ENCODE measurements around the gene PPFIA1. TPM values are rescaled to one million over a fixed set of nuclear protein-coding genes. Genes with fewer than 3 reads are reported as not detected.

The PPFIA1 gene
- total RNA-seq, 1 experiment from 2014 or later = 63.4 TPM

DNA sequence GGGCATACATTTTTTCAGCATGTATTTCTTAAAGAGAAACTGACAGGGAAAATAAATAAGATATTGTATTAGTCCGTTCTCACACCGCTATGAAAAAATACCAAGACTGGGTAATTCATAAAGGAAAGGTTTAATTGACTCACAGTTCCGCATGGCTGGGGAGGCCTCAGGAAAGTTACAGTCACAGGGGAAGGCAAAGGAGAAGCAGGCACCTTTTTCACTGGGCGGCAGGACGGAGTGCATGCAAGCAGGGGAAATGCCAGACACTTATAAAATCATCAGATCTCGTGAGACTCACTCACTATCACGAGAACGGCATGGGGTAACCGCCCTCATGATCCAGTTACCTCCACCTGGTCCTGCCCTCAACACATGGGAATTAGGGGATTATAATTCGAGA, 44.2 kb downstream of the PPFIA1 start:
- Mint-ChIP-seq H3K9me3 (no peaks in the 10 kb centered on the region; a peak in 1 of 5 replicates), H3K4me3 (0 out of 5 replicates have a peak overlapping the region, but pooled peaks of 1 of the 2 experiments have one; percentile 9), H3K27ac (peak overlapping the region; percentile 7 to 85 (median 44); a peak in 5 of 7 replicates), H3K36me3 (ENCODE audit: insufficient read depth in 1 of 3, low read depth in 3 of 3) (peaks cover 6 to 13% (median 12%) of the 10 kb centered on the region in 3 experiments; a peak in 5 of 7 replicates), H3K4me1 (peaks cover 40 to 42% of the 10 kb centered on the region in 2 experiments), H3K27me3 (ENCODE audit: low read depth) (no peaks in the 10 kb centered on the region)
- Histone ChIP-seq H3K4ac (ENCODE audit: low read depth, low read length) (no peak overlapping the region), H2BK12ac (ENCODE audit: insufficient read length, low read depth, low read length) (no peak overlapping the region), H2BK15ac (ENCODE audit: low read depth, low read length) (no peak overlapping the region), H4K5ac (ENCODE audit: insufficient read length, low read depth, low read length) (no peak overlapping the region), H3K9me3 (ENCODE audit: control insufficient read depth, low read depth, low read length) (no peaks in the 10 kb centered on the region), H3K79me2 (ENCODE audit: insufficient read depth, low read length) (peaks cover 9% of the 10 kb centered on the region), H3K18ac (ENCODE audit: insufficient read length, low read depth, low read length) (no peak overlapping the region), H2BK5ac (ENCODE audit: insufficient read length, low read length) (no peak overlapping the region), H3K9ac (ENCODE audit: extremely low read depth, insufficient read length, low read length) (no peak overlapping the region), H3K56ac (ENCODE audit: insufficient read length, low read depth, low read length) (no peak overlapping the region), H2BK120ac (ENCODE audit: low read depth, low read length, poor library complexity, severe bottlenecking) (no peak overlapping the region), H3K27ac (ENCODE audit: insufficient read length, low read depth, low read length) (no peak overlapping the region), H4K91ac (ENCODE audit: insufficient read length, low read depth, low read length) (no peak overlapping the region), H2BK20ac (ENCODE audit: low read depth, low read length, poor library complexity, severe bottlenecking) (no peak overlapping the region), H2AK5ac (ENCODE audit: insufficient read length, low read length) (no peak overlapping the region), H3K4me2 (ENCODE audit: insufficient read depth, insufficient read length, low read length) (no peak overlapping the region), H2AFZ (ENCODE audit: low read length) (no peak overlapping the region), H3K27me3 (ENCODE audit: insufficient read depth, low read length) (no peaks in the 10 kb centered on the region), H3K23me2 (ENCODE audit: insufficient read length, low read depth, low read length, poor library complexity, severe bottlenecking) (no peaks in the 10 kb centered on the region), H3K79me1 (ENCODE audit: insufficient read depth, low read depth, low read length, poor library complexity, severe bottlenecking) (no peaks in the 10 kb centered on the region), H4K20me1 (ENCODE audit: control insufficient read depth, insufficient read depth, insufficient read length) (no peaks in the 10 kb centered on the region), H3K14ac (ENCODE audit: insufficient read depth, low read length) (no peak overlapping the region), H3K23ac (ENCODE audit: insufficient read length, low read depth, low read length) (no peak overlapping the region), H4K8ac (replicated peaks; ENCODE audit: insufficient read length, low read depth, low read length) (no peak overlapping the region), H3T11ph (ENCODE audit: low read length) (no peak overlapping the region), H3K4me1 (ENCODE audit: insufficient read depth, low read length) (peaks cover 39% of the 10 kb centered on the region; the same call in 1 of the 2 replicates)
- WGBS (ENCODE audit: extremely low coverage, insufficient read length, low lambda C conversion rate) = no CpG with 5 or more reads among the region's 10 CpGs
- TF ChIP-seq, protein P1, sequence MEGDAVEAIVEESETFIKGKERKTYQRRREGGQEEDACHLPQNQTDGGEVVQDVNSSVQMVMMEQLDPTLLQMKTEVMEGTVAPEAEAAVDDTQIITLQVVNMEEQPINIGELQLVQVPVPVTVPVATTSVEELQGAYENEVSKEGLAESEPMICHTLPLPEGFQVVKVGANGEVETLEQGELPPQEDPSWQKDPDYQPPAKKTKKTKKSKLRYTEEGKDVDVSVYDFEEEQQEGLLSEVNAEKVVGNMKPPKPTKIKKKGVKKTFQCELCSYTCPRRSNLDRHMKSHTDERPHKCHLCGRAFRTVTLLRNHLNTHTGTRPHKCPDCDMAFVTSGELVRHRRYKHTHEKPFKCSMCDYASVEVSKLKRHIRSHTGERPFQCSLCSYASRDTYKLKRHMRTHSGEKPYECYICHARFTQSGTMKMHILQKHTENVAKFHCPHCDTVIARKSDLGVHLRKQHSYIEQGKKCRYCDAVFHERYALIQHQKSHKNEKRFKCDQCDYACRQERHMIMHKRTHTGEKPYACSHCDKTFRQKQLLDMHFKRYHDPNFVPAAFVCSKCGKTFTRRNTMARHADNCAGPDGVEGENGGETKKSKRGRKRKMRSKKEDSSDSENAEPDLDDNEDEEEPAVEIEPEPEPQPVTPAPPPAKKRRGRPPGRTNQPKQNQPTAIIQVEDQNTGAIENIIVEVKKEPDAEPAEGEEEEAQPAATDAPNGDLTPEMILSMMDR (conservative IDR thresholded peaks at IDR 0.05) = no peak
- DNase-seq = no peak

Data from H9 (cell line).